ENCODE measurements around the gene EGFL6. TPM values are rescaled to one million over a fixed set of nuclear protein-coding genes. Genes with fewer than 3 reads are reported as not detected.
"Not testable (repeated sequence)": the region's sequence is repeated elsewhere in the genome, so short reads cannot be mapped to it uniquely, and the experiment has no call there.

Gene EGFL6
- total RNA-seq, 1 experiment from 2014 or later: not detected

DNA sequence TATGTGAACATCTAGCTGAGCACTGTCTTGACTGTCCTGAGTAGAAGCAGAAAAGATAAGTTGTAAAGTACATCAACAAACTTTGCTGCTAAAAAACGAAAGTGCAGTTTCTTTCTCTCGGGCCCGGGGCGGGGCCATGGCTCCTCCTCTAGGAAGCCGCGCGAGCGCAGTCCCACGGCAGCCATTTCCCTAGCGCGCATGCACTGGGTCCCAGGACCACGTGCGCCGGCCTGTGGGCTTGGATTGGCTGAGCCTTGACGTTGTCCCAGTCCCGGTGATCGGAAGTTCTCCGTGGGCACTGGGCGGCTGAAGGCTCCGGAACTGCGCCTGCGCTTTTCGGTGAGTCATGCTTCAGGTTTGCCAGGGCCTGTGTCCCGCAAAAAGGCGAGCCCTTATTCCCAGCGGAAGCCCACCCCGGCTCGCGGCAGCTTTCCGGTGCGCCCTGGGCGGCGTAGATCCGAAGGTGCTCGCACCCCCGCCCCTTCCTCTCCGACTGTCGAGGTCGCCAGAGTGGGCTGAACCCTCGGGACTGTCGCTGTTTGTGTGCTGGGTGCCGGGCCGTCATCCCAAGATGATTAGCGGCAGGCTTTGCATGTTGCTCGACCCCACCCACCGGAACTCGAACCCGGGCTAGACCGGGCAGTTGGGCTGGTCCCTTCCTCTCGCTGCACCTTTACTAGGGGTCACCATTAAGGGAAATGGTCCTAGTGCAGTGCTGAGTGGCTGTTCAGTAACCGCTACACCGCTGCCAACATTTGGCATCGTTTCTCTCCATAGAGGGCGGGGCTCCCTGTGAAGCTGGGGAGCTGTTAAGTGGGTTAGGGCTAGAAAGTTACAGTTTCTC lies 83.7 kb downstream of the EGFL6 start, which contains the start of gene TCEANC:
TCEANC (plus strand) TSS at position 292 of the 844 bp plus-strand sequence. CDS start 9,368 bp downstream, outside the sequence.
- peak; percentile 93 for DNase-seq (ENCODE audit: low spot score)

DNA sequence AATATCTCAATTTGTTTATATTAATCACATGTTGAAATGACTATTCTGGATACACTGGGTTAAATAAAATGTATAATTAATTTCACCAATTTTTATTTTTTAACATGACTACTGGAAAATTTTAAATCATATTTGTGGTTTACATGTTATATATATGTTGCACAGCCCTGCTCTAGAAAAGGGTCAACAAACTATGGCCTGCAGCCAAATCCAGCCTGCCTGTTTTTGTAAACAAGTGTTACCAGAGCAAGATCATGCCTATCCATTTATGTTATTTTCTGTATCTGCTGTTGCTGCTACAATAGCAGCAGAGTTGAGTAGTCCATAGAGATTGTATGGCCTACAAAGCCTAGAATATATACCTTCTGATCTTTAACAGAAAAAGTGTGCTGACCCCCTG lies 84.7 kb downstream of the EGFL6 start:
- DNase-seq (ENCODE audit: low spot score): no peak

DNA sequence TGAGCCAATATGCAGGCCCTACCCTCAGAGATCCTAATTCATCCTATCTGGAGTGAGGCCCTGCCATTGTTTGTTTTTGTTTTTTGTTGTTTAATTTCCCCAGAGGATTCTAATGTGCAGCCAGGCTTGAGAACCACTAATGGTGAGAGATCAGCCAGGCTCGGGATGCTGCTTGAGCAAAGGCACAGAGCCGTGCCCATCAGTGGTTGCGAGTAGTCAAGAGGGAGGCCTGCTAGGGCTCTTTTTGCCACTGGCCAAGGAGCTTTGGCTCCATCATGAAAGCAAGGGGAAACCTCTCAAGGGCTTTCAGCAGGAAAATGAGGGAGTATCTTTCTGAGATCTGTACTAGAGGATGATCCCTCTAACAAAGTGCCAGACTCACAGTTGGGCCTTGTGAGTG lies 86.3 kb downstream of the EGFL6 start:
- no peak for DNase-seq (ENCODE audit: low spot score)

DNA sequence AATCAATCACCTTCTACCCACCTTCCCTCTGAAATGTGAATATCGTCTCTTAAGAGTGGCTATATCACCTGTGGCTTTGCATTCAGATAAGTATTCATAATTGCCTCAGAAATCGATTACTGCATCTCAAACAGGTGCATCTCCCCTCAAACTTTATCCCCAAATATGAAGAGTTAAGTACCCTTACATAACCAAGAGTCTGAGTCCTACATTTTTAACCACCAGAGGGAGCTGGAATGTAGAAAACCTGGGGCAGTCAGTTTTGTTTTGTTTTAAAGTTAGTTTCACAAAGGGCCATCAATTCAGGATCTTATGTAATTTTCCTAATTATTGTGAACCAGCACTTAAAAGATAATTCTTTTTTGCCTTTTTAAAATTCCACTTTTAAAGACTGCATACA lies 89.2 kb downstream of the EGFL6 start:
- peak; percentile 72 for DNase-seq (ENCODE audit: low spot score)

DNA sequence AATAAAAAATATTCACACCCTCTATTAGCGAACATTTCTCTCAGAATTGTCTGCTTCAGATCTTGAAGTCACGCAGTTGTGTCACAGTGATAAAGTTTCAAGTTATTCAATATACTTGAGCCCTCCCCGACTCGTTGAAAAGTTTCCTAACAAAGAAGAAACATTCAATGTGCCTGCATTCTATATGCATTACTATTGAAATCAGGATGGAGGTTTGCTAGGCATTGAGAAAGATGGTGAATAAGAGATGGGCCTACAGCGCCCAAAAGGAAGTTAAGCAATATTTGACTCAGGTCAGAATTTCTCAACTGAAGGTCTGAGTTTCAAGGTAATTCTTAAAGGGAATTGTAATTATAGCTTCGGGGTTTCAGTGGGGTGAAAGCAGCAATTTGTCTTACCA lies 89.7 kb downstream of the EGFL6 start:
- DNase-seq (ENCODE audit: low spot score): peak; percentile 8

DNA sequence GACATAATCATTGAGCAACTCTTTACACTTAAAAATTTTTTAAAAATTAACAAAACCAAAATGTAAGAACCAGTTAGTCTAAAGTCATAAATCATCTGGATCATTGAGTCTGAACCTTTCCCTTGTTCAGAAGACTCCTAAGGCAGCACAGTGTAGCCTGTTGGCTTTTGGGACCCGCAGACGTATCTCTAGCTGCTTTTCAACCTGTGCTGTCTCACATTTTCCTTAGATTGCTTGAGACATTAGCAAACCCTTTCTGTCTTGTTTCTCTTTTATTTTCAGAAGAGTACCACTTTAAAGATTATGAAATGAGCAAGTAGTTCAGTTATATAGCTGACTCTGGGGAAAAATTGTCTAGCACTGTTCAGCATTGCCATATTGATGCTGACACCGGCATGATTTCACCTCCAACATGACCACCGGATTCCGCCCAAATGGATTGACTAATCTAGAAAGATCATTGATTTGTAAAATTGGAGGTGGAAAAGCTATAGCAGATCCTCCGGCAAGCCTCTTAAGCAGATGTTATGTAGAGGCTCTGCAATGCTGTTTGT lies 92.4 kb downstream of the EGFL6 start:
- no peak for DNase-seq (ENCODE audit: low spot score)

DNA sequence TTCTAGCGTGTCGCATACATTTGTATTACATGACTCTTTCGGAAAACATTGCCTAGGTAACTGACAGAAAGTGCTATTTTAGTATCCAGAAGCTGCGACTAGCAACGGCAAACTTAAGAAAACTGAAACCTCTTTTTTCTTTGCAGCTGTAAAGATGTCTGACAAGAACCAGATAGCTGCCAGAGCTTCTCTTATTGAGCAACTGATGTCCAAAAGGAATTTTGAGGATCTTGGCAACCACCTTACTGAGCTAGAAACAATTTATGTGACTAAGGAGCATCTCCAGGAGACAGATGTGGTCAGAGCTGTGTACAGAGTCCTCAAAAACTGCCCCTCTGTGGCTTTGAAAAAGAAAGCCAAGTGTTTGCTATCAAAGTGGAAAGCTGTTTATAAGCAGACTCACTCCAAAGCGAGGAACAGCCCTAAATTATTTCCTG lies 93.0 kb downstream of the EGFL6 start:
- DNase-seq (ENCODE audit: low spot score): no peak

DNA sequence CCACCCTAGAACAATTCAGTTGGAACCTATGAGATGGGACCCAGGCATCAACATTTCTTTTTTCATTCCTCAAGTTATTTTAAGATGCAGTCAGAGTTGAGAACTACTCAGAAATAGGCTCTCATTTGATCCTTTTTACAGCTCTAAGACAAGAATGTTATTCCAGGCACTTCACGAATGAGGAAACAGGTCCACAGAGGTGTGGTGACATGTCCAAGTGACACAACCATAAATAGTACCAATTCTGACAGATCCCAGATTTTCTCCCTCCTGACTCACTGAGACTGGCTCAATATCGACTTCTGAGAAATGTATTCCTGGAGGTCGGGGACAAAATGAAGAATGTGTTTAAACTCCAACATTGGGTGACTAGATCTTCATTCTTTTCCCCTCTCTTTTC lies 94.6 kb downstream of the EGFL6 start:
- DNase-seq (ENCODE audit: low spot score): no peak

DNA sequence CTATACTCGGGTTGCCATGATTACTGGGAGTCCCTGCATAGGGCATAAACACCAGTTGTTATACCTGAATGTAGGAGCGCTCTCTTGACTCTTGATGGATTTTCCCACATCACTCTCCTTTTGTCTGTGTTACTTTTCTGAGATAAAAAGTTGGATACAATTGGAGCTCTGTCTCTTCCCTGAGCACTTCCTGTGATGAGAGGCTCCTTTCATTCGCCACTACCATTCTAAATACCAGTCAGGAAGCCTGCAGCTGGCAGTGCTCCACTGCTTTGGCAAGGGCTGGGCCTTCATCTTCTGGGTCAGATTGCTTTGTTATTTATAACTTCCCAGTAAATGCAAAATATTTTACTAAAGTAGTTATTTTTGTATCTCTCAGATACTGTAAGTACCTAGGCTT lies 97.4 kb downstream of the EGFL6 start:
- DNase-seq (ENCODE audit: low spot score): no peak

DNA sequence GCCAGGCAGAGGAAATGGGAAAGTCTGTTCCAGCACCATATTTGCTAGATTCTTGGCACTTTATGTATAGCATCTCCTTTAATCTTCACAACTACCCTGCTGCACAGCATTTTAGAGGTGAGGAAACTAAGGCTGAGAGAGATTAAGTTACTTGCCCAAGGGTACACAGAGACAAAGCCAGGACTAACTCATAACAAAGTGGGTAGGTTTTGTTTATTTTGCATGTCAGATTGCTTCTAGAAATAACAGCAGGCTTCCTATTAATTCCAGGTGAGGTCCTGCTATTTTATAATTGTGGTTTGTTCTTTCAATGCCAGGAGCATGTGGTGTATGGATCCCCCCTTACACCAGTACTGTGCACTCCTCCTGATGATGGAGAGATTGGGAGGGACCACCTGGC lies 98.5 kb downstream of the EGFL6 start:
- no peak for DNase-seq (ENCODE audit: low spot score)

DNA sequence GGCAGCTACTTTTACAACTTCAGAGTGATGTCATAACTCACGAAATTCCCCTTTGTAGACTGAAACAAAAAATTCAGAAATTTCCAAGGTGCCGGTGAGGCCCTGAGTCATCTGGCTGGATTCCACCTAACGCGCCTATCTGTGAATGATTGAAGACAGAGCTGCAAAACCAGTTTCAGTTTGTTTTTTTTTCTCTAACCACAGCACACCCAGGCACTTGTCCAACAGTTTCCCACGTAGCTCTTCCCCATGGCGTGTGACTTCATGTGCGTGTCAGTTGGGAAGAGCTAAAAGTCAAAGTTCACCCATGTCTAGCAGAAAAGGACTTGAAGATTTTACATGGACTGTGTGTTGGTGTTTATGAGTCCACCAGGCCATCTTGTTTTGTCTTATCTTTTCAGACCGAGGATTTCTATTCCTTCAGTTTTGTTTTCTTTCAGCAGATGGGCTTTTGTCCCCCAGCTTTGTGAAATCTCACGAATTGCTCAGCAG lies 99.9 kb downstream of the EGFL6 start:
- DNase-seq (ENCODE audit: low spot score): peak; percentile 93

DNA sequence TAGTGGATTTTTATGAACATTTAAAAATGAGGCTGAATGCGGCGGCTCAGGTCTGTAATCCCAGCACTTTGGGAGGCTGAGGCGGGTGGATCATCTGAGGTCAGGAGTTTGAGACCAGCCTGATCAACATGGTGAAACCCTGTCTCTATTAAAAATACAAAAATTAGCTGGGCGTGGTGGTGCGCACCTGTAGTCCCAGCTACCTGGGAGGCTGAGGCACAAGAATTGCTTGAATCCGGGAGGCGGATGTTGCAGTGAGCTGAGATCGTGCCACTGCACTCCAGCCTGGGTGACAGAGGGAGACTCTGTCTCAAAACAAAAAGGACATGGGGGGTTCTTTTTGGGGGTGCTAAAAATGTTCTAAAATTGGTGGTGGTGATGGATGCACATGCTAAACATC lies 100.4 kb downstream of the EGFL6 start:
- DNase-seq (ENCODE audit: low spot score): not testable (repeated sequence)

DNA sequence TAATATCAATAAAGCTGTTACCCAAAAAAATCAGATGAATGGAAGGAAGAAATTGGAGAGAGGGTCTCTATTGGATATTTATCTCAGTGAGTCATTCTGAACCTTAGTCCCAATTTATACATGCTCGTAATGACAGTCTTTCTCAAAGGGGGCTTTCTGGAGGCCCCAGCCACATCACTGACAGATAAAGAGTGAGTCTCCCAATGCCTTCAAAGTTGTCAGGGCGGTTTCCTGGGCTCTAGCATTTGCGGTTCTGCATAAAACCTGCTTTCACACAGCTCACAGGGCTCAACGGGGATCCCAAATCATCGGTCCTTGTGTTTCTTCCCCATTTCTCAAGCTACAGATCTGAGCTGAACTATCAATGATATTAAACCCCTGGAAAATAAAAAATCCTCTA lies 100.8 kb downstream of the EGFL6 start:
- DNase-seq (ENCODE audit: low spot score): no peak

DNA sequence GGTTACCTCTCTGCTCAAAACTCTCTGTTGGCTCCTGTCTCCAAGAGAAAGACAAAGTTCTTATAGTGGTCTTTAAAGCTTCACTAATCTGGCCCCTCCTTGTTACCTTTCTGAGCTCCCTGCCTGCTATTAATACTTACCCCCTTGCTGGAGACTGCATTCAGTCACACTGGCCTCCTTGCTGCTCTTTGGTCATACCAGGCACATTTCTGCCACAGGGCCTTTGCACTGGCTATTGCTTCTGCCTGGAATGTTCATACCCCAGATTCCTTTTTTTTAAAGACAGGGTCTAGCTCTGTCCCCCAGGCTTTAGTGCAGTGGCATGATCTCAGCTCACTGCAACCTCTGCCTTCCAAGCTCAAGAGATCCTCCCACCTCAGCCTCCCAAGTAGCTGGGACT lies 103.6 kb downstream of the EGFL6 start:
- DNase-seq (ENCODE audit: low spot score): no peak

DNA sequence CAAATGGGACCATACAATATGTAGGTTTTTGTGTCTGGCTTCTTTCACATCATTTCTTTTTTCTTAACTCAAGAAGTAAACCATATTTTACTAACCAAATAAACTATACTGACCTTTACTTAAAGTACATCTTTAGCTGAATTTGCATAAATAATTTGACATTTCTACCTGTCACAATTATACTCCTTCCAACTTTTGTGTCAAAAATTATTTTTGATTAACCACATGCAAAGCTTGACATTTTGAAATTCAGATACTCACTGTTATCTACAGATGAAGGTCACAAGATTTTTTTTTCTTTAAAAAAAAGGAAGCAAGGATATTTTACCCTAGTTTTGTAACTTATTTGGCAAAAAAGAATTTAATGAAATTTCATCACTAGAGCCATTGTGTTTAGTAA lies 107.5 kb downstream of the EGFL6 start:
- DNase-seq (ENCODE audit: low spot score): no peak

DNA sequence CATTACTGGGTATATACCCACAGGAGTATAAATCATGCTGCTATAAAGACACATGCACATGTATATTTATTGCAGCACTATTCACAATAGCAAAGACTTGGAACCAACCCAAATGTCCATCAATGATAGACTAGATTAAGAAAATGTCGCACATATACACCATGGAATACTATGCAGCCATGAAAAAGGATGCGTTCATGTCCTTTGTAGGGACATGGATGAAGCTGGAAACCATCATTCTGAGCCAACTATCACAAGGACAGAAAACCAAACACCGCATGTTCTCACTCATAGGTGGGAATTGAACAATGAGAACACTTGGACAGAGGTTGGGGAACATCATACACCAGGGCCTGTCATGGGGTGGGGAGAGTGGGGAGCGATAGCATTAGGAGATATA lies 110.3 kb downstream of the EGFL6 start:
- DNase-seq (ENCODE audit: low spot score): not testable (repeated sequence)

DNA sequence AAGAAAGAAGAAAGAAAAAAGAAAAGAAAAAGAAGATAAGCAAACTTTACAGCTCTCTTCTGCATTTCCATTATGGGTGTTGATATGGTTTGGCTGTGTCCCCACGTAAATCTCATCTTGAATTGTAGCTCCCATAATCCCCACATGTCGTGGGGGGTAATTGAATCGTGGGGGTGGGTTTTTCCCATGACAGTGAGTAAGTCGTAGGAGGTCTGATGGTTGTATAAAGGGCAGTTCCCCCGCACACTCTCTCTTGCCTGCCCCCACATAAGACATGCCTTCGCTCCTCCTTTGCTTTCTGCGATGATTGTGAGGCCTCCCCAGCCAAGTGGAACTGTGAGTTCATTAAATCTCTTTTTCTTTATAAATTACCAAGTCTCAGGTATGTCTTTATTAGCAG lies 112.2 kb downstream of the EGFL6 start:
- DNase-seq (ENCODE audit: low spot score): no peak

Other genes starting within 250 kb of the EGFL6 start
- gene ATXN3L, start 249.5 kb upstream of the EGFL6 start, total RNA-seq (2014; rRNA removed; shearing (Covaris generic)): not detected in 2 replicates
- 0.53 and 0.76 TPM in 2 replicates for gene TCEANC, start 83.5 kb downstream of the EGFL6 start, total RNA-seq (2014; rRNA removed; shearing (Covaris generic))
- gene RAB9A, start 119.5 kb downstream of the EGFL6 start, total RNA-seq (2014; rRNA removed; shearing (Covaris generic)): 4.8 and 5.7 TPM in 2 replicates
- gene TRAPPC2, start 165.0 kb downstream of the EGFL6 start, total RNA-seq (2014; rRNA removed; shearing (Covaris generic)): 6.7 and 8.9 TPM in 2 replicates
- 12.0 and 13.8 TPM in 2 replicates for gene OFD1, start 165.1 kb downstream of the EGFL6 start, total RNA-seq (2014; rRNA removed; shearing (Covaris generic))
- gene GPM6B, start 247.5 kb downstream of the EGFL6 start, total RNA-seq (2014; rRNA removed; shearing (Covaris generic)): not detected in 2 replicates